ENCODE results near the gene KCNIP1.

The KCNIP1 gene

GRCh38 chr5:170554521-170555267 is 50.9 kb downstream of the KCNIP1 start:
- Histone ChIP-seq H3K23ac (ENCODE audit: low read depth, low read length, poor library complexity) (no peak overlapping the region), H3K36me3 (replicated peaks in 1 of 2; ENCODE audit: control insufficient read depth in 2 of 2, insufficient read depth in 2 of 2, low read length in 2 of 2) (no peaks in the 10 kb centered on the region), H3K14ac (ENCODE audit: low read length) (no peak overlapping the region), H3K4me3 (ENCODE audit: low read length in 2 of 2) (no peak overlapping the region), H2BK15ac (ENCODE audit: low read length) (no peak overlapping the region), H2AK5ac (ENCODE audit: low read depth, low read length) (no peak overlapping the region), H3K27me3 (ENCODE audit: control insufficient read depth in 3 of 3, insufficient read depth in 3 of 3, low read depth in 1 of 3, low read length in 3 of 3) (peaks cover 0 to 3% (median 0%) of the 10 kb centered on the region in 3 experiments), H4K8ac (ENCODE audit: low read depth, low read length) (no peak overlapping the region), H2BK12ac (ENCODE audit: low read length) (no peak overlapping the region), H2BK5ac (ENCODE audit: low read length) (no peak overlapping the region), H3K4ac (ENCODE audit: low read length) (no peak overlapping the region), H4K91ac (ENCODE audit: low read depth, low read length, poor library complexity) (no peak overlapping the region), H3K4me2 (ENCODE audit: insufficient read depth, low read length, poor library complexity, severe bottlenecking) (no peak overlapping the region), H3K79me1 (ENCODE audit: low read depth, low read length) (no peaks in the 10 kb centered on the region), H3K9ac (ENCODE audit: low read depth, low read length, poor library complexity) (no peak overlapping the region), H3K27ac (replicated peaks; ENCODE audit: low read length) (no peak overlapping the region), H3K9me3 (replicated peaks in 1 of 2; ENCODE audit: control insufficient read depth in 2 of 2, insufficient read depth in 1 of 2, low read depth in 1 of 2, low read length in 2 of 2) (peaks cover 0 to 4% of the 10 kb centered on the region in 2 donors), H2AFZ (ENCODE audit: low read length) (no peak overlapping the region), H2BK120ac (ENCODE audit: low read depth, low read length) (no peak overlapping the region), H3K18ac (ENCODE audit: low read length) (no peak overlapping the region), H3K4me1 (ENCODE audit: control insufficient read depth in 2 of 2, insufficient read depth in 1 of 2, low read depth in 1 of 2, low read length in 2 of 2) (peaks cover 0 to 6% of the 10 kb centered on the region in 2 donors)
- no CpG with 5 or more reads among the region's 18 CpGs for WGBS, 2 donors (ENCODE audit: extremely low coverage in 2 of 2, insufficient read length in 2 of 2, insufficient replicate concordance in 1 of 2)
- DNase-seq (ENCODE audit: low spot score): no peak

GRCh38 chr5:170557314-170557713 is 53.5 kb downstream of the KCNIP1 start:
- Histone ChIP-seq H3K79me1 (ENCODE audit: low read depth, low read length) (no peaks in the 10 kb centered on the region), H3K4ac (ENCODE audit: low read length) (no peak overlapping the region), H3K4me2 (ENCODE audit: insufficient read depth, low read length, poor library complexity, severe bottlenecking) (no peak overlapping the region), H4K8ac (ENCODE audit: low read depth, low read length) (no peak overlapping the region), H3K36me3 (replicated peaks in 1 of 2; ENCODE audit: control insufficient read depth in 2 of 2, insufficient read depth in 2 of 2, low read length in 2 of 2) (no peaks in the 10 kb centered on the region), H2BK15ac (ENCODE audit: low read length) (no peak overlapping the region), H3K4me1 (ENCODE audit: control insufficient read depth in 2 of 2, insufficient read depth in 1 of 2, low read depth in 1 of 2, low read length in 2 of 2) (peaks cover 0 to 7% of the 10 kb centered on the region in 2 donors), H3K23ac (ENCODE audit: low read depth, low read length, poor library complexity) (no peak overlapping the region), H3K14ac (ENCODE audit: low read length) (no peak overlapping the region), H2BK12ac (ENCODE audit: low read length) (no peak overlapping the region), H3K18ac (ENCODE audit: low read length) (no peak overlapping the region), H2AFZ (ENCODE audit: low read length) (no peak overlapping the region), H4K91ac (ENCODE audit: low read depth, low read length, poor library complexity) (no peak overlapping the region), H3K9ac (ENCODE audit: low read depth, low read length, poor library complexity) (no peak overlapping the region), H3K4me3 (ENCODE audit: low read length in 2 of 2) (no peak overlapping the region), H2BK5ac (ENCODE audit: low read length) (no peak overlapping the region), H2AK5ac (ENCODE audit: low read depth, low read length) (no peak overlapping the region), H3K27me3 (ENCODE audit: control insufficient read depth in 3 of 3, insufficient read depth in 3 of 3, low read depth in 1 of 3, low read length in 3 of 3) (no peaks in the 10 kb centered on the region), H2BK120ac (ENCODE audit: low read depth, low read length) (no peak overlapping the region), H3K9me3 (replicated peaks in 1 of 2; ENCODE audit: control insufficient read depth in 2 of 2, insufficient read depth in 1 of 2, low read depth in 1 of 2, low read length in 2 of 2) (no peaks in the 10 kb centered on the region), H3K27ac (replicated peaks; ENCODE audit: low read length) (no peak overlapping the region)
- no CpG with 5 or more reads among the region's 3 CpGs for WGBS, 2 donors (ENCODE audit: extremely low coverage in 2 of 2, insufficient read length in 2 of 2, insufficient replicate concordance in 1 of 2)
- no peak for DNase-seq (ENCODE audit: low spot score)

DNA sequence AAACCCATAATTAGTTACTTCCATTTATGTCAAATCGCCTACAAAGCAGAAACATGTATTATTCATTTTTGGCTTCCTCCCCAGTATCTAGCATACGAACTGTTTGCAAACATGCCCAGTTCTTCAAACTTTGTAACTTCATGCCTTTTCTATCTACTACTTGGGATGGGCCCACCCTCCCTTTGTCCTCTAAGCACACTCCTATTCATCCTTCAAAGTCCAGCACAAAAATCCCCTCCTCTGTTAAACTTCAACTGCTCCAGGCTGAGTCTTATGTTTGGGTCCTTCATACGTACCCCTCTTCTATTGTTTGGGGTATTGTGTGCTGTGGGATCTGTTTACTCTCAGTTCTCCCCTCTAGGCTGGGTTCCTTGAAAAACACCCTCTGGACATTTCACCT is 55.5 kb downstream of the KCNIP1 start:
- H2AFZ ChIP-seq (ENCODE audit: low read length): no peak overlapping the region
- no peak overlapping the region for H3K4me2 ChIP-seq (ENCODE audit: insufficient read depth, low read length, poor library complexity, severe bottlenecking)
- H3K4me1 ChIP-seq (ENCODE audit: control insufficient read depth in 2 of 2, insufficient read depth in 1 of 2, low read depth in 1 of 2, low read length in 2 of 2): peaks cover 0 to 5% of the 10 kb centered on the region in 2 donors
- no peak overlapping the region for H2AK5ac ChIP-seq (ENCODE audit: low read depth, low read length)
- H3K14ac ChIP-seq (ENCODE audit: low read length): no peak overlapping the region
- no peaks in the 10 kb centered on the region for H3K27me3 ChIP-seq (ENCODE audit: control insufficient read depth in 3 of 3, insufficient read depth in 3 of 3, low read depth in 1 of 3, low read length in 3 of 3)
- no peaks in the 10 kb centered on the region for H3K36me3 ChIP-seq (replicated peaks in 1 of 2; ENCODE audit: control insufficient read depth in 2 of 2, insufficient read depth in 2 of 2, low read length in 2 of 2)
- H3K27ac ChIP-seq (replicated peaks; ENCODE audit: low read length): no peak overlapping the region
- no peak overlapping the region for H4K8ac ChIP-seq (ENCODE audit: low read depth, low read length)
- H2BK15ac ChIP-seq (ENCODE audit: low read length): no peak overlapping the region
- H2BK12ac ChIP-seq (ENCODE audit: low read length): no peak overlapping the region
- no peak overlapping the region for H3K18ac ChIP-seq (ENCODE audit: low read length)
- DNase-seq (ENCODE audit: low spot score): no peak
- H3K4ac ChIP-seq (ENCODE audit: low read length): no peak overlapping the region
- no CpG with 5 or more reads among the region's 3 CpGs for WGBS, 2 donors (ENCODE audit: extremely low coverage in 2 of 2, insufficient read length in 2 of 2, insufficient replicate concordance in 1 of 2)
- no peak overlapping the region for H4K91ac ChIP-seq (ENCODE audit: low read depth, low read length, poor library complexity)
- H3K23ac ChIP-seq (ENCODE audit: low read depth, low read length, poor library complexity): no peak overlapping the region
- no peaks in the 10 kb centered on the region for H3K9me3 ChIP-seq (replicated peaks in 1 of 2; ENCODE audit: control insufficient read depth in 2 of 2, insufficient read depth in 1 of 2, low read depth in 1 of 2, low read length in 2 of 2)
- no peaks in the 10 kb centered on the region for H3K79me1 ChIP-seq (ENCODE audit: low read depth, low read length)
- no peak overlapping the region for H2BK5ac ChIP-seq (ENCODE audit: low read length)
- H2BK120ac ChIP-seq (ENCODE audit: low read depth, low read length): no peak overlapping the region
- no peak overlapping the region for H3K4me3 ChIP-seq (ENCODE audit: low read length in 2 of 2)
- H3K9ac ChIP-seq (ENCODE audit: low read depth, low read length, poor library complexity): no peak overlapping the region

DNA sequence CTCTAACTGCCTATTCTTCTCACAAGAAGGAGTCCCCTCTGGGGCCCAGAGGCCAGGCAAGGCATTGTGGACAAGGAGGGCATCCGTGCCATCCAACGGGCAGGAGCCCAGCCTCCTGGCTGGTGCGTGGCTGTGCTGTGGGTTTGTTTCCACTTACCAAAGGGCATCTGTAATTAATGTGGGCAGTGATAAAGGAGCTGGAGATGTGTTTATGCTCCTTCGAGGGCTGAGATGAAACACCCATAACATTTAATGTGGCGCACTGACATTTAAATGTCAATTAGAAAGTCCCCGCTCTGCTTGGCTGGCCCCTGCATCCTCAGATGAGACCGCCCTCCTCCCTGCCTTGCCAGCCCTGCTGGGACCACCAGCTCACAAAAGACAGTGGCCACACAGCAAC is 57.1 kb downstream of the KCNIP1 start:
- Histone ChIP-seq H4K91ac (ENCODE audit: low read depth, low read length, poor library complexity) (no peak overlapping the region), H3K4ac (ENCODE audit: low read length) (no peak overlapping the region), H2AK5ac (ENCODE audit: low read depth, low read length) (peak overlapping the region; percentile 36), H3K27me3 (ENCODE audit: control insufficient read depth in 3 of 3, insufficient read depth in 3 of 3, low read depth in 1 of 3, low read length in 3 of 3) (no peaks in the 10 kb centered on the region), H4K8ac (ENCODE audit: low read depth, low read length) (no peak overlapping the region), H3K23ac (ENCODE audit: low read depth, low read length, poor library complexity) (no peak overlapping the region), H3K36me3 (replicated peaks in 1 of 2; ENCODE audit: control insufficient read depth in 2 of 2, insufficient read depth in 2 of 2, low read length in 2 of 2) (no peaks in the 10 kb centered on the region), H3K14ac (ENCODE audit: low read length) (no peak overlapping the region), H2BK12ac (ENCODE audit: low read length) (no peak overlapping the region), H3K4me1 (ENCODE audit: control insufficient read depth in 2 of 2, insufficient read depth in 1 of 2, low read depth in 1 of 2, low read length in 2 of 2) (peaks cover 0 to 5% of the 10 kb centered on the region in 2 donors), H3K9ac (ENCODE audit: low read depth, low read length, poor library complexity) (no peak overlapping the region), H3K9me3 (replicated peaks in 1 of 2; ENCODE audit: control insufficient read depth in 2 of 2, insufficient read depth in 1 of 2, low read depth in 1 of 2, low read length in 2 of 2) (no peaks in the 10 kb centered on the region), H3K4me3 (ENCODE audit: low read length in 2 of 2) (no peak overlapping the region), H2BK5ac (ENCODE audit: low read length) (no peak overlapping the region), H3K4me2 (ENCODE audit: insufficient read depth, low read length, poor library complexity, severe bottlenecking) (no peak overlapping the region), H3K27ac (replicated peaks; ENCODE audit: low read length) (no peak overlapping the region), H2BK120ac (ENCODE audit: low read depth, low read length) (no peak overlapping the region), H2AFZ (ENCODE audit: low read length) (no peak overlapping the region), H3K79me1 (ENCODE audit: low read depth, low read length) (no peaks in the 10 kb centered on the region), H2BK15ac (ENCODE audit: low read length) (no peak overlapping the region), H3K18ac (ENCODE audit: low read length) (no peak overlapping the region)
- no CpG with 5 or more reads among the region's 7 CpGs for WGBS, 2 donors (ENCODE audit: extremely low coverage in 2 of 2, insufficient read length in 2 of 2, insufficient replicate concordance in 1 of 2)
- no peak for DNase-seq (ENCODE audit: low spot score)

Data from neuronal stem cell (in vitro differentiated cells).